Activated CD8-positive, alpha-beta memory T cell treated with anti-CD3 and anti-CD28 coated beads, Interleukin-2, amount 50 U/mL, for 4 hours (primary cell): ENCODE measurements around the gene SEC22A.
A peak's percentile ranks its signal among the peaks of the same experiment; 100 is the strongest.

Experiments used
- DNase-seq: peaks from one replicate; pipeline ENCODE4 v3.0.0-alpha.2; 2020

The SEC22A gene, protein sequence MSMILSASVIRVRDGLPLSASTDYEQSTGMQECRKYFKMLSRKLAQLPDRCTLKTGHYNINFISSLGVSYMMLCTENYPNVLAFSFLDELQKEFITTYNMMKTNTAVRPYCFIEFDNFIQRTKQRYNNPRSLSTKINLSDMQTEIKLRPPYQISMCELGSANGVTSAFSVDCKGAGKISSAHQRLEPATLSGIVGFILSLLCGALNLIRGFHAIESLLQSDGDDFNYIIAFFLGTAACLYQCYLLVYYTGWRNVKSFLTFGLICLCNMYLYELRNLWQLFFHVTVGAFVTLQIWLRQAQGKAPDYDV

DNA sequence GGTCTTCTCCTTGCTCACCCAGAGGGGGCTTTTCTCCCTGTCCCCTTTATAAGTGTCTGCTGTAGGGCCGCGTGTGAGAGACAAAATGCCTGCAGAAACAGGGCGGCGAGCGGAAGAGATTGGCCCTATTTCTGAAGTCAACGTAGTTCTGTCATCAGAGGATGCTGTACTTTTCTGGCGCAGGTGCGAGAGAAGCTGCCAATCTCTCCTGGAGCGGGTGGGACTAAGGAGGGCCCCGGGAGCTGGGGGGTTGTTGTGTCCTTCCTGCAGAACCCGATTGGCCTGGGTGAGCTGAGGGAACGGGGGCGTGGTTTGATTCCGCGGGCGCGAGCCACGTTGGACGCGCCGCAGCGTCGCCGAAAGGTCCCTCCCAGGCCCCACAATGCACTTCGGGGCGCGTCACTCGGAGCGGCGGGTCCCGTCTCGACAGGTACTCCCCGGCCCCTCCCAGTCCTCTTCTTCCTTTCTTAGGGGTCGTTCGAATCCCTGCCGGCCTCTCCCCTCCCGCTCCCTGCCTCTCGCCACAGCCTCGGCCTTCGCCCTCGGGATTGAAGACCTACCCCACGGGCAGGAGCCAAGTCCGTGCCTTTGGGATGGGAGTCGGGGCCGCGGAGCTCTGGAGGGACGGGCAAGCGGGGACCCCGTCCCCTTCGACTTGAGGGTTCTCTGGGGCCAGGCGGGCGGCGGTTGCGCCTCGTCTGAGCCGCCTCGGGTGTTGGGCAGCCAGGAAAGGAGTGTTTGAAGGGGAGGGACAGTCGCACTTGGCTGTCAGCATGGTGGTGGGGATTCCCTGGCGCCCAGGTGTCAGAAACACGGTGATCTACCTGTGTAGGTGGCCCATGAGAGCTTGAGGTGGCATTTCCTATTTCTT lies at the start of gene SEC22A:
SEC22A (plus strand) TSS at position 387 of the 871 bp plus-strand sequence. CDS start 7,275 bp downstream, outside the sequence.
- DNase-seq, result peak; percentile 93

DNA sequence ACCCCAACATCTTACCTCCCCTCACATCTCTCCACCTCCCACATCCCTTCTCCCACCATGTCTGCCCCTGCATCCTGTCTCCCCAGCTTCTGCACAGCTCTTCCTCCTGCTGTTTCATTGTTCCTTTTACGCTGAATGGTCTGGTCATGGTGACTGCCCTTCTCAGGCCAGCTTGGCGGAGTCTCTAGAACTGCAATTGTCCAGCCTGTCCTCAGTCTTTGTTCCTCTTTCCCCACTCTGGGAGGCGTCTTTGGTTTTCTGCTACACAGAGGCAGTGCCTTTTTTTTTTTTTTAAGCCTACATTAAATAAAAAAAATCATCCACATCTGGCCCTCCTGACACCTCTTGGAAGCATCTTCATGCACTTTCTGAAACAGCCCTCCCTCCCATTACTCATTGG lies 49.1 kb upstream of the SEC22A start:
- no peak for DNase-seq

DNA sequence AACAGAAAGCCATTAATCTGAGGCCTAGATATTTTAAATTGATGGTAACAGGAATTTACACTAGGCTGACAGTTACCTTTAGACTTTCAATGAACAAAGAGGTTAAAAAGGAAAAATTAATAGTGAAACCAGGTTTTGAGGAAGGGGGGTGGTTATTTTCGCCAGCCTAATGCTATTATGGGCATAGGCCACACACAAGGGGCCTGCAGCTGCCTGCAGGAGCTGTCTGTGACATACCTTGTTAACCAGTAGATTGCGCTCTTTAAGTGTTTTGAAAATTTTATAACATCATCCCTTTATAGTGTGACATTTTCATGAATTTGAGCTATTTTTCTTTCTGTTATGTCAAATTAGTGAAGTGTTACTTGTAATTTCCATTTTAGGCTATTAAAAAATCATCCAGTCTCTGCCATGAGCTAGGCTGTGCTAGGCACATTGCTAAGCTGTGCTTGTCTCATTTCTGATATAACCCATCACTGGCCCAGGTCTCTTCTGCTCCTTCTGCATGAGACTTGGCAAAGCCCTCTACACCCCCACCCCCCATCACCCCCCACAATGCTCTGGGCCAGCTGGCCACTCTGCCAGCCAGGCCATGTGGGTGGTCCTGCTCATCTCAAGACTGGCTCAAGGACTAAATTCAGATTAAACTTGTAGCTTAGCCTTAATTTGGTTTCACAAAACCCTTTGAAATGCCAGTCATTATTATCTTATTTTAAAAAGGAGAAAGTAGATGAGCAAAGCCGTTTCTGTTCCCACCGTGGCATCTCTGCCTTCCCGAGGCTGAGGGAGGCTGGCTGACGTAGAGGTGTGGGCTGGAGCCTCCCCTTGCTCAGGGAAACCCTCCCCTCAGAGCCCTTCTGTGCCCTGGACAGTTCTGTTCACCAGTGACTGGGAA lies 48.4 kb upstream of the SEC22A start:
- no peak for DNase-seq

DNA sequence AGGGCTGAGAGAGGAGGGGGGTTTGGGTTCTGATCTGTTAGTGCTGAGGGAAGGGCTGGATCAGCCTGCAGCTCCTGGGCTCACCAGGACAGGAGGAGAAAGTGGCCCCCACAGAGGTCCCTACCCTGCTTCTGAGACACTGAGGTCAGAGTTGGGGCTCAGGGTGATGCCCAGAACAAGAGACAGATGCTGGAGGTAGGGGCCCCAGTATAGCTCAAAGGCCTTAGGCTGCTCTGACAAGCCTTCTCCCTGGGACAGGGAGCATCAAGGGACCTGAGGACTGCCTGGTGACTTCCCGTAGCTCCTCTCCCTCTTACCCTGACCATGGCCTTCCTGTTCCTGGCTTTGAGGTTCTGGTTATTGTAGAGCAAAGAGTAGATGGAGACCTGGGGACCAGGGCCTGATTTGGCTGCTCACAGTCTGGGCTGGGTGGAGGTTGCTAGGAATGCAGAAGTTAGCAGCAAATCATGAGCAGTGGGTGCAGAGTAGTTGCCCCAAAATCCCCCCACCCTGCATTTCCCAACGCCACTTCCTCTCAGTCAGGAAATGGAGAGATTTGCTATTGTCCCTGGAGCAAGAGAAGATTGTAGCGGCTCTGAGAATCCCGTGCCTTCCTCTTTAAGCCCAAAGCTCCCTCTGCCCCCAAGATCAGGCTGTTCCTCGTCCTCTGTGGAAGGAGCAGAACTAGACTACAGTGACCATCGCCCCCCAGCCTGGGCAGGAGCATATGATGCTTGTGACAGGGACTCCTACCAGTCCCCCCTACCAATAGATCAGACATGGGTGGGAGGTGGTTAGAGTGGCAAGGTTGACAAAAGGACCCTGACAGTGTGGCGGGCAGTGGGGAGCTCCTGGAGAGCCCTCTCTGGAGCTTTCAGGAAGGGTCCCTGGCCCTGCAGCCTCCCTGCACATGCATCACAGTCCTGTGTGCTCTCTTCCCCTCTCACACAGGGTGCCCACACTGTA lies 47.4 kb upstream of the SEC22A start:
- DNase-seq, result no peak

DNA sequence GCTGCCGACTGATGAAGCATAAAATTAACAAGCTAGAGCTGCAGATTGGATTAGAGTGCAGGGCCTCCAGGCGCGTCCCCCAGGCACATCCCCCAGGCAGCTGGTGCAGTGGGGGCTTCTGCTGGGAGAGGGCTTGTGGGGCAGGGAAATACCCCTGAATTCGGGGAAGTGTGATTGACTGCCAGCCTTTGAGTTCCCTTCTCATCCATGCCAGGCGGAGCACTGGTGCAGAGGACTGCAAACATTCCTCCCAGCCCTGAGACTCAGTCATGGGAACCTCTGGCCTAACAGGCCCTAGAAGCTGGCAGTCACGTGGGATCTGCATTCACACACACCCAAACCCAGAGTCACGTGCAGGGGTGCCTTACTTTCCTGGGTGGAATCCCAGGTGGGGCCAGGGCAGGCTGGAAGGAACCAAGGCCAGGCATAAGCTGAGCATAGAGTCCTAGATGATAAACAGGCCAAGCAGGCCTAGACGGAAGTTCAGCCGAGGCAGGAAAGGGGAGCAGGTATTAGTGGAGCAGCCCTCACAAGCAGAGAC lies 46.2 kb upstream of the SEC22A start:
- no peak for DNase-seq

DNA sequence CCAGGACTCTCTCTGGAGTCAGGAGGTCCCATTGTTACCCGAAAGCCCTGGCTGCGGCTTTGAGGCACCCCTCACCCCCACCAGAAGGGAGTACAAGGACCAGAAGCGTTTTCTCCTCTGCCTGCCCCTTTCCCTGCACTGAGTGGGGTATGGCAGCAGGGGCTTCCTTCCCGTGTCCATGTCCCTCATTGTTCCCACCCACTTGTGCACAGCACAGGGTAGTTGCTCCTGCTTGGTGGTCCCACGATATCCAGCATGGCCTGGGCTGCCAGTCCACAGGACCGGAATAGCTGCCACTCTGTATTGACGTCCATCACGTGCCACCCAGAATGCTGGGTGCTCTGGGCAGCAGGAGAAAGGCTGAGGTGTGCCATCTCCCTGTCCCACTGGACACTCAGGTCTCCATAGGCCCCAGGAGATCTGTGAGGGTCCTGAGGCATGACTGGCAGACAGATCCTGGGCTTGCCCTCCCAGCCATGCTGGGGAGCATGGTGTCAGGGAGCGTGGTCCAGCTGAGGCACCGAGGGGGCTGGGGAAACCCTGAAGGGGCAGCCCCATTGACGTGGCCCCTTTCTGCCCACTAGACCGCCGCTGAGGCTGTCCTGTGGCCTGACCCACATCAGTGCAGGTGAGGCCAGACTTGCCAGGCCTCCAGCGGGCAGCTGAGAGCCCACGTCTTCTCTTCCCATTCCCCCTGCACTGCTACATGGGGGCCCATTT lies 45.3 kb upstream of the SEC22A start:
- no peak for DNase-seq

DNA sequence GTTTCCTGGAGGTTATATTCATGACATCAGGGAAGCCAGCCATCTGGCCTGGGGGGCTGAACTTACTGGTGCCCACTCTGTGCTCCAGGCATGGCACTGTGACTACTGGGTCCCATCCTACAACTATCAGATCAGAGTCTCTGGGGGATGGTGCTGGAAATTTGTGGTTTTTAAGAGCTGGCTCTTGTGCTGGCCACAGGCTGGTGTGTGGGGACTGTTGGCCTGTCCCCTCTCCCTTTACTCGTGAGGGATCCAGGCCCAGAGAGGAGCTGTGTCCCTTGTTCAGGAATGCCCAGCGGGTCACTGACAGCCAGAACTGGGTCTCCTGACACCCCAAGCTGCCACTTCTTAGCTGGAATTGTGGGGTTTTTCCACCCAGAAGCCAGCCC lies 44.5 kb upstream of the SEC22A start:
- no peak for DNase-seq

DNA sequence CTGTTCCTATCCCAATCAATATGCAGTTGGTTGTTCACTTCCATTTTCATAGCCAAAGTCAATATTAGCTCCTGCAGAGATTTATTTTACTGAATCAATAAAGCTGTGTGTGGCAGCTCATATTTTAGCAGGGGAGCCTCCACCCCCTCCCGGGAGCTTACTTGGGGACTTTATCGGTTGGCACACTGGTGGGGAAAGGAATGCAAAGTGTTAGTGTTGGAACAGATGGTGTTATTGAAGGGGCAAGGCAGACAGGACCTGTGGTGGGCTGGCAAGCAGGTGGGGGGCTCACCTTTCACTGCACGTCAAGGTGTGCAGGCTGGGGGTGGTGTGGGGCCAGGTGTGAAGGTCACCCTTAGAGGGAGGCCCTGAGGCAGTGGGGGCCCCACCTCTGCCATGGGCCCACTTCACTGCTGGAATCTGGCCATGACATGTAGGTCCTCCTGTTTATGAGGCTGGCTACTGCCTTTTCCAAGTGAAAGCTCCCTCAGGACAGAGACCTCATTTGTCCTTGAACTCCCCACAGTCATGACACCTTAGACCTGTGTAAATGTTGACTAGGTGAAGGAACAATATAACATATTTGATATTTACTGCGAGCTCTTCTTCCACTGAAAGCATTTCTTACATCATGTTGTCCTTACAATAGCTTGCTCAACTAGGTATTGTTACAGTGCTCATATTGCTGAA lies 44.0 kb upstream of the SEC22A start:
- no peak for DNase-seq

DNA sequence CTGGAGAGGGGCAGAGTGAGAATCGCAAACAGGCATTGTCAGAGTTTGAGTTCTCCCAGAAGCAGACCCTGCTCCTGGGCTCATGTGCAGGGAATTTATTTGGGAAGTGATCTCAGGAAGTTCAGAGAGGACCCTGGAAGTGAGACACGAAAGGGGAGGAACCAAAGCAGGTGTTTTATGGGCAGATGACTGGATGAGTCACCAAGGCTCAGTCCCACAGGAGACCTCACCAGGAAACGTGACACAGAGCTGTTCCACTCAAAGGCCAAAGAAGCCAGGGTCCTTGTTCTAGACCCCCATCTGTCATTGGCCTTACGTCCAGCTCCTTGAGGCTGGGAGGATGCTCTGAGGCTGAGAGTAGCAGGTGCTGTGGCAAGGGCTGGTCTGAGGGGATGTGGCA lies 43.4 kb upstream of the SEC22A start:
- DNase-seq, result no peak

DNA sequence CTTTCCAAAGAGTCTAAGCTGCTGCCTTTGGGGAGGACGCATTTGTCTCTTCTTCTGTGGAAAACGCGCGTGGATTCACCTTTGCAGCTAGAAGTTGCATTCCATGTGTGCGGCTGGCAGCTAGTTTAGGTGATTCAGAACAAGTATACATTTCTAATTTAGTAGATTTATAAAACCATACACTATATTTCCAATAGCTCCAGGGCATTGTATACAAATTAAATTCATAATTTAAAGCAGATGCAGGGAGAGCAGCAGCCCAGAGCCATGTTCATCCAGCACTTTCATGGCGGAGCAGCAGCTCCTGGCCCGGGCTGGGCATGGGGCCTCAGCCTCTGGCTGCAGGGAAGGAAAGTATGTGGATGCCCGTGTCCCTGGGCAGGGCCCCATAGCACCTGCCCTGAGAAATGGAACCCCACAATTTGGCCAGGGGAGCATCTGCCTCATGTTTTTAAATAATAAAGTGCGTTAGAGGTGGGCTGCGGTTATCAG lies 42.8 kb upstream of the SEC22A start:
- DNase-seq, result no peak

DNA sequence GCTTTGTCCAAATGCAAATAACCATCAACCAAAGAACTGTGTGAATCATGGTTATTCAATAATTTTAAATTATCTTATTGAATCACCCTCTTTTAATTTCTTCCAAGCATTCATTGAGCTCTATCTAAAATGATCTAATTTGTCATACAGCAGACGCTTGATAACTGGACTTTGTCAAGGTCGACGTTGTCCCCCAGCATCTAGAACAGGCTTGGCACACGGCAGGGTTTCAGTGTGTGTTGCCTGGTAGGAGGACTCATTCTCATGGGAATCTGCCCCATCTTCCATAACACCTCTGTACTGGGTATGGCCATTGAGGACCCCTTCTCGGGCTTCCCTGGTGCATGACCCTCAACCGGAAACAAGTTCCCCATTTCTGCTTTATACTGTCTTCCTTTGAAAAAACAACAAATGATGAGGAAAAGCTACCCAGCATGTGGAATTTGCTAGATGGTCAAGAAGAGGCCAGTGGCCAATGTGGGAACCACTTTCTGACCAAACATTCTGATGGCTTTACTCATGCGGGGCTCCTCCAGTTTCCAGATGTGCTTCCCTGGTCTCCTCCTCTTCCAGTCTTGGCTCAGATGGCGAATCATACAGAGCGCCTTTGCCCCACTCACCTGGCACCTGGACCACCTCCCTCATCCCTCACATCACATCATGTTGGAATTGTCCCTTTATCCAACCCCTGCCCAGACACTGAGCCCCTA lies 41.7 kb upstream of the SEC22A start:
- DNase-seq, result no peak

DNA sequence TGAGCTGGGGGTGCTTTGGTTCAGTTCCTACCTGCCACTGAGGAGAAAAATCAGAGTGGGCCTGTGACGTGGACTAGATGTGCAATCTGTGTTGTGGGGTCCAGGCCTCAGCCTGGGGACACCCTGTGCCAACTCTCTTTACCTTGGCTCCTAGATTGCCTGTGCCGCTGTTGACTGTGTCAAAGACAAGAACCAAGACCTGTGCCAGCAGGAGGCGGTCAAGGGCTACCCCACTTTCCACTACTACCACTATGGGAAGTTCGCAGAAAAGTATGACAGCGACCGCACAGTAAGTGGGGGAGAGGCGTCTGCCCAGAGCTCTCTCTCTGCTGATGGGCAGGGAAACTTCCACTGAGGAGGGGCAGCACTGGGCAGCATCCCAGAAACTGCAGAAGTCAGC lies 40.6 kb upstream of the SEC22A start:
- no peak for DNase-seq

DNA sequence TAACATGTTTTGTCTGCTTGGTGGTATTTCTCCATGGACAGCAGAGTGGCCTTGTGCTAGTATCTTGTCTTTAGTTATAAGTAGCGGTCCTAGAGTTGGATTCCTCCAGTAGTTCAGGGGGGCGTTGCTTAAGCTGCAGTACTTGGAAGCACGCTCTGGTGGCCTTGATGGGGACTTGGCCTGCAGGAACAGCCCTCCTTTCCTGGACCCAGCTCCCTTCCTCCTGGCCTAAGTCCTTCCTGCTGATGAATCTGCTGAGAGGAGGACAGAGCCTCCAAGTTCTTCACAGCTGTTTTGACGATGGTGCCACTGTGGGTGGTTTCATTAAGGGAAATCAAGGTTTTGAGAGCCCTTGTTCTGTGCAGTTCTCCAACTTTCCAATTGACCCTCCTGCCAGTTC lies 38.6 kb upstream of the SEC22A start:
- DNase-seq, result no peak

DNA sequence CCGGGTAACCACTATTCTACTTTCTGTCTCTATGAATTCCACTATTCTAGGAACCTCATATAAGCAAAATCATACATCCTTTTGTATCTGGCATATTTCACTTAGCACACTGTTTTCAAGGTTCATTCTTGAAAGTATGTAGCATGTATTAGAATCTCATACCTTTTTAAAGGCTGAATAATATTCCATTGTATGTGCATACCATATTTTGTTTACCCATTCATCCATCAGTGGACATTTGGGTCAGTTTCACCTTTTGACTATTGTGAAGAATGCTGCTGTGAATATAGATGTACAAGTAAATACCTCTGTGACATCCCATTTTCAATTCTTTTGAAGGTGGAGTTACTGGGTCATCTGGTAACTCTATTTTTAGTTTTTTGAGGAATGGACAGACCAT lies 36.6 kb upstream of the SEC22A start:
- DNase-seq, result no peak

DNA sequence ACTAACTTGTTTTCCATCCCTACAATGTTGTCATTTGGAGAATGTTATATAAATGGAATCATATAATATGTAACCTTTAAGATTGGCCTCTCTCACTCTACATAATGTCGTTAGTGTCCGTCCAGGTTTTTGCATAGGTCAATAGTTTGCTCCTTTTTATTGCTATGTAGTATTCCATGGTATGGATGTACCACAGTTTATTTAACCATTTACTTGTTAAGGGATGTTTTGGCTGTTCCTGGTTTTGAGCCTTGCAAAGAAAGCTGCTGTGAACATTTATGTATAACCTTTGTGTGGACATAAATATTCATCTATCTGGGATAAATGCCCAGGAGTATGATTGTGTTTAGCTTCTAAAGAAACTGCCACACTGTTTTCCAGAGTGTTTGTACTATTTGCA lies 34.1 kb upstream of the SEC22A start:
- DNase-seq, result no peak

DNA sequence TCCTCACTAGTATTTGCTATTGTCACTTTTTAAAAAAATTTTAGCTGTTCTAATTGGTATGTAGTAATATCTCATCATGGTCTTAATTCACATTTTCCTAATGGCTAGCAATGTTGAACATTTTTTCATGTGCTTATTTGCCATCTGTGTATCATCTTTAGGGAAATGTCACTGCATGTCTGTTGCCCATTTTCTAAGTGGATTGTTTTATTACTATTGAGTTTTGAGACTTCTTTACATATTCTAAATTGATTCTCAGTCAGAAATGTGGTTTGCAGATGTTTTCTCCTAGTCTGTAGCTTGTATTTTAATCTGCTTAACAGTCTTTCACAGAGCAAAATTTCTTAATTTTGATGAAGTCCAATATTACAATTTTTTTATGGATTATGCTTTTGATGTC lies 33.6 kb upstream of the SEC22A start:
- no peak for DNase-seq

DNA sequence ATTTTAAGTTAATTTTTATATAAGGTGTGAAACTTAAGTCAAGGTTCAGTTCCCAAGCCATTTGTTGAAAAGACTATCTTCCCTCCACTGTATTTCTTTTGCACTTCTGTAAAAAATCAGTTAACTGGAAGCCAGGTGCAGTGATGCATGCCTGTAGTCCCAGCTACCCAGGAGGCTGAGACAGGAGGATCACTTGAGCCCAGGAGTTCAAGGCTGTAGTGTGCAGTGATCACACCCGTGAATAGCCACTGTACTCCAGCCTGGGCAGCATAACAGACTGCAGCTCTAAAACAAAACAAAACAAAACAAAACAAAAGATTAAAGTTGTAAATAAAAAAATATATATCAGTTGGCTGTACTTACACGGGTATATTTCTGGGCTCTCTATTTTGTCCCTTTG lies 33.1 kb upstream of the SEC22A start:
- no peak for DNase-seq

DNA sequence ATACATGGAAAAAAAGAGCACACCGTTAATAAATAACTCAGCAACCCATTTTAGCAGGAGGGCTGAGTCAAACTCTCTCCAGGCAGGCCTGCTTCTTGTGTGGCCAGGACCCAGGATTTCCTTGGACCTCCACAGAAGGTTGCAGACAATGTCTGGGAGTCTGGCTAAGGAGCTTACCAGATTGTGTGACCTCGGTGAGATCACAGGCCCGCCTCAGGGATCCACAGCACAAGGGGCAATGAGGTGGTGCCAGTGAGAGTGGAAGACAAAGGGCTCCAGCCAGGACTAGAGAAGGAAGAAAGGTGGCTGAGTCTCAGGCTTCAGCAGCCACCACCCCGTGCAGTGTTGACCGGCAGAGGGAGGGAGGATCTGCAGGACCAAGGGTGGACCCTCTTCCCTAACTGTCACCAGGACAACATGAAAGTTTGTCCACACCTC lies 32.2 kb upstream of the SEC22A start:
- DNase-seq, result no peak

DNA sequence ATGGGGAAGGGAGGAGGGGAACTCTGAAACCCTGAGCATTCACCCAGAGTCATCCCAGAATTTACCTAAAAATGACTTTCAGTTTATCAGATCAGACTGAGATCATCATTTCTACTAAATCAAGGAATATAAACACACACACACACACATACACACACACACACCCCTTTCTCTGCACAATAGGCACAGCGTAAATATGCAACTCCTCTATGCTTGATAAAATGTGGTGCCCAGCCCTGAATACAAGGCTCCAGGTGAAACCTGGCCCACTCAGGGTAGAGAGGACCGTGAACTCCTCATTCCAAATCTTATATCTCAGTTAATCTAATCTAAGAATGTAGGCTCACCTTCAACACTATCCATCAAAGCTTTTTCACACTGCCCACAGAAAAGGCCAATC lies 31.8 kb upstream of the SEC22A start:
- DNase-seq, result no peak

DNA sequence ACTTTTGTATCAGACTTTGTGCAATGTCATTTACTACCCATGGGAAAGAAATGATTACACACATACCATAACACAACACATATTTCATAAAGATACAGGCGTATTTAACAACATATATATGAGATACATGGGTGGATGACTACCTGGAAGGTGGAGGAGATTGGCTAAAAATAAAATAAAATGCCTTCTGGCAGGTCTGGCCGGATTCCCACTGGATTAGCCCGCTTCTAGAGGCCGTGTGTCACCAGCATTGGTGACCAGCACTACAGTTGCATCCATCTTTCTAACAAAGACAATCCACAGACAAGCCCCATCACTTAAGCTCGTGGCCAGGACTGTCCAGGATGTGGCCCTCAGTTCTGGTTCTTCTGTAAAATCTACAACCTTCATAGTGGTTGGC lies 21.0 kb upstream of the SEC22A start:
- no peak for DNase-seq
